Fibroblast of lung (primary cell): ENCODE measurements around the gene NMRK2.

ENCODE experiments used
- EZH2 ChIP-seq: IDR thresholded peaks from 2 replicates; pipeline ENCODE4 v1.5.1; 2012; ENCODE audit warnings: low read length, control low read depth, mild to moderate bottlenecking; ENCODE audit errors: missing control alignments
- TF ChIP-seq, protein P1 (sequence below), 2 donors: IDR thresholded peaks in 1 of 2; conservative IDR thresholded peaks in 1 of 2; 1 replicate in 1 of 2; 2 replicates in 1 of 2; pipeline ENCODE4 v1.5.1; 2011 to 2012; ENCODE audit warnings: low read length in 2 of 2, control low read depth in 1 of 2, inconsistent platforms in 1 of 2, low read depth in 1 of 2, mild to moderate bottlenecking in 1 of 2

DNA sequence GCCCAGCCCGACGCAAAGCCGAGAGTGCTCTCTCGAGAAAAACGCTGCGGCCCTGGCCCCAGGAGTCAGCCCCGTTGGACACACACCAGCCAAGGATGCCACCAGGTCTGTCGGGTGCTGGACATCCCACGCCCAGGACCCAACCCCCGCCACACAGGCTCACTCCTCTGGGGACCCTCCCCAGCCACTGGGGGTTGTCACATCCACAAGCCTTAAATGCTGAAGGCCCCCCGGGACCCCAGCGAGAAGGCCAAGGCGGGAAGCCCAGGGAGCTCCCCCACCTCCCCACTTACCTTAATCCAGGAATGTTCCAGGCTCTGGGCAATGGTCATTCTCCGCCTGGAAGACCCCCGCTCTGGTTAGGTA, 26.9 kb downstream of the NMRK2 start:
- TF ChIP-seq, protein P1, sequence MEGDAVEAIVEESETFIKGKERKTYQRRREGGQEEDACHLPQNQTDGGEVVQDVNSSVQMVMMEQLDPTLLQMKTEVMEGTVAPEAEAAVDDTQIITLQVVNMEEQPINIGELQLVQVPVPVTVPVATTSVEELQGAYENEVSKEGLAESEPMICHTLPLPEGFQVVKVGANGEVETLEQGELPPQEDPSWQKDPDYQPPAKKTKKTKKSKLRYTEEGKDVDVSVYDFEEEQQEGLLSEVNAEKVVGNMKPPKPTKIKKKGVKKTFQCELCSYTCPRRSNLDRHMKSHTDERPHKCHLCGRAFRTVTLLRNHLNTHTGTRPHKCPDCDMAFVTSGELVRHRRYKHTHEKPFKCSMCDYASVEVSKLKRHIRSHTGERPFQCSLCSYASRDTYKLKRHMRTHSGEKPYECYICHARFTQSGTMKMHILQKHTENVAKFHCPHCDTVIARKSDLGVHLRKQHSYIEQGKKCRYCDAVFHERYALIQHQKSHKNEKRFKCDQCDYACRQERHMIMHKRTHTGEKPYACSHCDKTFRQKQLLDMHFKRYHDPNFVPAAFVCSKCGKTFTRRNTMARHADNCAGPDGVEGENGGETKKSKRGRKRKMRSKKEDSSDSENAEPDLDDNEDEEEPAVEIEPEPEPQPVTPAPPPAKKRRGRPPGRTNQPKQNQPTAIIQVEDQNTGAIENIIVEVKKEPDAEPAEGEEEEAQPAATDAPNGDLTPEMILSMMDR (conservative IDR thresholded peaks at IDR 0.05 in 1 of 2, IDR thresholded peaks at IDR 0.05 in 1 of 2; ENCODE audit: low read depth in 1 of 2, low read length in 2 of 2) = no peak
- TF ChIP-seq EZH2 = no peak
